Stimulated activated naive CD8-positive, alpha-beta T cell treated with anti-CD3 and anti-CD28 coated beads, Interleukin-15, Interleukin-2, amounts not matched to agents 100 ng/mL and 50 ng/mL, for 24 hours (primary cell): Measurements from ENCODE around the gene RASGRP4.
A peak's percentile ranks its signal among the peaks of the same experiment; 100 is the strongest.
"Not testable (repeated sequence)": the region's sequence is repeated elsewhere in the genome, so short reads cannot be mapped to it uniquely, and the experiment has no call there.

Experiments
- H3K27ac Mint-ChIP-seq: one replicate; pipeline ENCODE4 v1.8.0; 2021; ENCODE audit warnings: mild to moderate bottlenecking, mixed read lengths
- H3K27me3 Mint-ChIP-seq: one replicate; pipeline ENCODE4 v1.8.0; 2021; ENCODE audit warnings: mixed read lengths
- H3K36me3 Mint-ChIP-seq: one replicate; pipeline ENCODE4 v1.8.0; 2021; ENCODE audit warnings: low read depth, mixed read lengths
- H3K4me1 Mint-ChIP-seq: one replicate; pipeline ENCODE4 v1.8.0; 2021; ENCODE audit warnings: low read depth, mixed read lengths
- H3K4me3 Mint-ChIP-seq: one replicate; pipeline ENCODE4 v1.8.0; 2021; ENCODE audit warnings: mild to moderate bottlenecking, mixed read lengths
- H3K9me3 Mint-ChIP-seq: one replicate; pipeline ENCODE4 v1.8.0; 2021; ENCODE audit warnings: mixed read lengths

RASGRP4 gene

GRCh38 chr19:38433268-38433733, 7.3 kb upstream of the RASGRP4 start, which contains the start of gene RYR1:
TSS of gene RYR1 (plus strand) at chr19:38433691. CDS start at chr19:38433830, 139 bp downstream.
- Mint-ChIP-seq H3K36me3 (no peaks in the 10 kb centered on the region), H3K9me3 (no peaks in the 10 kb centered on the region), H3K4me1 (peaks cover 28% of the 10 kb centered on the region), H3K27ac (no peak within 1 kb of the TSS), H3K4me3 (peak within 1 kb of the TSS; percentile 26), H3K27me3 (peaks cover 21% of the 10 kb centered on the region)

DNA sequence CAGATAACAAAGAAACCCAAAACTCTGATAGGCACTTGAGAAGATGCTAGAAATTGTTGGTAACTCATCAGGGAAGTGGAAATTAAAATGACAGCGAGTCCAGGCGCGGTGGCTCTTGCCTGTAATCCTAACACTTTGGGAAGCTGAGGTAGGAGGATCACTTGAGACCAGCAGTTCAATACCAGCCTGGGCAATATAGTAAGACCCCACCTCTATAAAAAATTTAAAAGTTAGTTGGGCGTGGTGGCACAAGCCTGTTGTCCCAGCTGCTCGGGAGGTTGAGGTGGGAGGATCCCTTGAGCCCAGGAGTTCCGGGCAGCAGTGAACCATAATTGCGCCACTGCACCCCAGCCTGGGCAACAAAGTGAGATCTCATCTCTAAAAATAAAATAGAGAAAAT, 4.9 kb upstream of the RASGRP4 start:
- Mint-ChIP-seq H3K4me3 (no peak overlapping the region), H3K9me3 (no peaks in the 10 kb centered on the region), H3K4me1 (peaks cover 47% of the 10 kb centered on the region), H3K27me3 (peaks cover 16% of the 10 kb centered on the region), H3K36me3 (no peaks in the 10 kb centered on the region), H3K27ac (no peak overlapping the region)

DNA sequence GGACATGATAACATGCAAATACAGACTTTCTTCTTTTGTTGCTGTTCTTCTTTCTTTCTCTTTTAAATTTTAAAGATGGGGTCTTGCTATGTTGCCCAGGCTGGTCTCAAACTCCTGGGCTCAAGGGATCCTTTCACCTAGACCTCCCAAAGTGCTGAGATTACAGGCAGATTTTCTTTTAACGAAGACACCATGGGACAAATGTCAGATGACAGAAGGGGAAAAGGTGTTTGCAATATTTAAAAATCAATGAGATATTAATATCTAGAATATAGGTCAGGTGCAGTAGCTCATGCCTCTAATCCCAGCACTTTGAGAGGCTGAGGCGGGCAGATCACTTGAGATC, 3.8 kb upstream of the RASGRP4 start:
- Mint-ChIP-seq H3K4me1 (peaks cover 51% of the 10 kb centered on the region), H3K27me3 (peaks cover 11% of the 10 kb centered on the region), H3K27ac (peak overlapping the region; percentile 97), H3K9me3 (no peaks in the 10 kb centered on the region), H3K36me3 (no peaks in the 10 kb centered on the region), H3K4me3 (peak overlapping the region; percentile 56)

GRCh38 chr19:38429055-38429810, 3.2 kb upstream of the RASGRP4 start:
- Mint-ChIP-seq H3K4me3 (peak overlapping the region; percentile 56), H3K4me1 (peaks cover 48% of the 10 kb centered on the region), H3K9me3 (no peaks in the 10 kb centered on the region), H3K27me3 (peaks cover 8% of the 10 kb centered on the region), H3K36me3 (no peaks in the 10 kb centered on the region), H3K27ac (peak overlapping the region; percentile 97)

GRCh38 chr19:38427035-38427677, 1.1 kb upstream of the RASGRP4 start:
- H3K9me3 Mint-ChIP-seq, H3K27me3 Mint-ChIP-seq, H3K36me3 Mint-ChIP-seq: not testable (repeated sequence)
- Mint-ChIP-seq H3K27ac (peak overlapping the region; percentile 69), H3K4me3 (peak overlapping the region; percentile 6), H3K4me1 (peaks cover 39% of the 10 kb centered on the region)

- H3K27ac Mint-ChIP-seq = peak overlapping the region; percentile 14
- no peak overlapping the region for H3K4me3 Mint-ChIP-seq
- no peaks in the 10 kb centered on the region for H3K27me3 Mint-ChIP-seq
- no peaks in the 10 kb centered on the region for H3K9me3 Mint-ChIP-seq
- no peaks in the 10 kb centered on the region for H3K36me3 Mint-ChIP-seq
- peaks cover 39% of the 10 kb centered on the region for H3K4me1 Mint-ChIP-seq
These were observed 703 bp downstream of the RASGRP4 start for GRCh38 chr19:38425222-38425809.

GRCh38 chr19:38424272-38424671, 1.7 kb downstream of the RASGRP4 start:
- Mint-ChIP-seq H3K27me3 (no peaks in the 10 kb centered on the region), H3K9me3 (no peaks in the 10 kb centered on the region), H3K36me3 (no peaks in the 10 kb centered on the region), H3K4me1 (peaks cover 33% of the 10 kb centered on the region), H3K27ac (no peak overlapping the region), H3K4me3 (no peak overlapping the region)

DNA sequence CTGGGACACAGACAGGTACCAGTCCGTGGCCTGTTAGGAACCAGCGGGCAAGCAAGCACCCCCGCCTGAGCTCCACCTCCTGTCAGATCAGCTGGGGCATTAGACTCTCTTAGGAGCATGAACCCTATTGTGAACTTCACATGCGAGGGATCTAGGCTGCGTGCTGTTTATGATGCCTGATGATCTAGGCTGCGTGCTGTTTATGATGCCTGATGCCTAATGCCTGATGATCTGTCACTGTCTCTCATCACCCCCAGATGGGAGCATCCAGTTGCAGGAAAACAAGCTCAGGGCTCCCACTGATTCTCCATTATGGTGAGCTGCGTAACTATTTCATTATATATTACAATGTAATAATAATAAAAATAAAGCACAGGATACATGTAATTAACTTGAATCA, 3.6 kb downstream of the RASGRP4 start:
- H3K4me1 Mint-ChIP-seq = peaks cover 33% of the 10 kb centered on the region
- H3K9me3 Mint-ChIP-seq = no peaks in the 10 kb centered on the region
- H3K27me3 Mint-ChIP-seq = no peaks in the 10 kb centered on the region
- no peaks in the 10 kb centered on the region for H3K36me3 Mint-ChIP-seq
- no peak overlapping the region for H3K4me3 Mint-ChIP-seq
- H3K27ac Mint-ChIP-seq = no peak overlapping the region

DNA sequence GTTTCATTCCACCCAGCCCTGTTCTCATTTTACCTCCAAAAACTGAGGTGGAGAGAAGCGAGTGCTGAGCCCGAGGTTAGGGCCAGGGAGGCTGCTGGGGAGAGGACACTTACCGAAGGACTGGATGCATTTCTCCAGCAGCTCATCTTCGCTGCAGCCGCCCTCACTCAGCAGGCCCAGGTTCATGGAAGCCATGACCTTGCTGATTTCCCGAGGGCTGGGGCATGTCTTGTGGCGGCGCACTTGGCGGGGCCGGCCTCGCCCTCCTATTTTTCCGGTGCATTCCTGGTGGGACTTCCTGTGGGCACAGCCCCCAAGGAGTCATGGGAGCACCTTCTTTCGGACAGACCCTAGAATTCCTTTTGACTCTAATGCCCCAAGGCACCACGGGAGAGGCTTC, 4.2 kb downstream of the RASGRP4 start:
- no peak overlapping the region for H3K4me3 Mint-ChIP-seq
- H3K4me1 Mint-ChIP-seq = peaks cover 33% of the 10 kb centered on the region
- H3K36me3 Mint-ChIP-seq = no peaks in the 10 kb centered on the region
- H3K27me3 Mint-ChIP-seq = no peaks in the 10 kb centered on the region
- H3K9me3 Mint-ChIP-seq = no peaks in the 10 kb centered on the region
- no peak overlapping the region for H3K27ac Mint-ChIP-seq

DNA sequence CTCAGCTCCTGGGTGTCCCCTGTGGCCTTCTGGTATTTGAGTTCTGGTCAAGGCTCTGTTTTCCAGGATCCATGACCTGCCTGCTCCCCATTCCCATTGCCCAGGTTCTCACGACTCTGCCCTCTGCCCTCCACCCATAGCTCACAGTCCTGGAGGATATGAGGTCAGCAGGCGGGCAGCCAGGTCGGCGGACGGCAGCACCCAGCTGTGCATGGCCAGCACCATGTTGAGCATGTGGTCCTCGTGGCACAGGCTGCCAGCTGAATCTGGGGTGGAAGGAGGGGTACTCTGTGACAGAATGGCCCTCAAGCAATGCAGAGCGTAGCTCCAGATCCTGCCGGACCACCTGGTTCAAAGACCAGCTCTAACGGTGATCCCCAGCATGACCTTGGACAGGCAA, 5.1 kb downstream of the RASGRP4 start:
- H3K4me3 Mint-ChIP-seq = no peak overlapping the region
- peaks cover 25% of the 10 kb centered on the region for H3K4me1 Mint-ChIP-seq
- no peak overlapping the region for H3K27ac Mint-ChIP-seq
- H3K9me3 Mint-ChIP-seq = no peaks in the 10 kb centered on the region
- no peaks in the 10 kb centered on the region for H3K27me3 Mint-ChIP-seq
- no peaks in the 10 kb centered on the region for H3K36me3 Mint-ChIP-seq

GRCh38 chr19:38417544-38418506, 8.2 kb downstream of the RASGRP4 start:
- no peaks in the 10 kb centered on the region for H3K27me3 Mint-ChIP-seq
- no peaks in the 10 kb centered on the region for H3K9me3 Mint-ChIP-seq
- peaks cover 21% of the 10 kb centered on the region for H3K4me1 Mint-ChIP-seq
- H3K27ac Mint-ChIP-seq = peak overlapping the region; percentile 61
- H3K4me3 Mint-ChIP-seq = peak overlapping the region; percentile 79
- no peaks in the 10 kb centered on the region for H3K36me3 Mint-ChIP-seq

GRCh38 chr19:38417146-38417543, 8.9 kb downstream of the RASGRP4 start:
- Mint-ChIP-seq H3K4me3 (peak overlapping the region; percentile 79), H3K9me3 (no peaks in the 10 kb centered on the region), H3K4me1 (peaks cover 21% of the 10 kb centered on the region), H3K27ac (peak overlapping the region; percentile 61), H3K27me3 (no peaks in the 10 kb centered on the region), H3K36me3 (no peaks in the 10 kb centered on the region)

DNA sequence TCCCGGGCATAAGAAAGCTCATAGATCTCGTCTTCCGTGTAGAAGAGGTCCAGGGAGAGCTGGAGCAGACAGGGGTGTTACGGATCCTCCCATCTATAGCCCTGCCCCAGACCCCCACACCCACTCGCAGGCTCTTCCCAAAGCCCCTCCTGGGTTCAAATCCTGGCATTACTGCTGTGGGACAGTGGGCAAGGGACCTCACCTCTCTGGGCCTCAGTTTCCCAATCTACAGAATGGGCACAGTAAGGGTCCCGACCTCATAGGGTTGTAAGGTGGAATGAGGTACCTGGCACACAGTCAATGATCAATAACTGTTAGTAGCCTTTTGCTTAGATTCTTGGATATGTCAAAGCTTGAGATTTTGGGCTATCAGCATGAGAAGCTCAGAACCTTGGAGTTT, 12.6 kb downstream of the RASGRP4 start:
- Mint-ChIP-seq H3K4me3 (no peak overlapping the region), H3K4me1 (peaks cover 14% of the 10 kb centered on the region), H3K36me3 (no peaks in the 10 kb centered on the region), H3K27ac (no peak overlapping the region), H3K9me3 (no peaks in the 10 kb centered on the region), H3K27me3 (no peaks in the 10 kb centered on the region)

GRCh38 chr19:38412961-38413360, 13.1 kb downstream of the RASGRP4 start:
- no peak overlapping the region for H3K27ac Mint-ChIP-seq
- no peaks in the 10 kb centered on the region for H3K27me3 Mint-ChIP-seq
- no peak overlapping the region for H3K4me3 Mint-ChIP-seq
- H3K36me3 Mint-ChIP-seq = no peaks in the 10 kb centered on the region
- H3K4me1 Mint-ChIP-seq = peaks cover 11% of the 10 kb centered on the region
- H3K9me3 Mint-ChIP-seq = no peaks in the 10 kb centered on the region
